GM12878 (cell line): ENCODE data around the gene CEP128. TPM values are rescaled to one million over a fixed set of nuclear protein-coding genes. Genes with fewer than 3 reads are reported as not detected.

Source experiments
- ATAC-seq: fragments of 200-7000 bp; cut with Tn5 transposase; 3 replicates; pipeline ENCODE4 v1.9.1; 2020; ENCODE audit warnings: mild to moderate bottlenecking, moderate library complexity
- BruUV-seq: library from RNA; stranded (reverse); fragments of 400-500 nt; replicated peaks from 2 replicates; lab custom pipeline; 2021; lab: Mats Ljungman, UMichigan
- CTCF ChIA-PET: fragments of 300-600 bp; sonication (Branson Sonifier 250); formaldehyde crosslinking; extraction: SDS; loops from one replicate; lab custom pipeline; 2021; ENCODE audit warnings: inconsistent platforms; lab: Yijun Ruan, JAX
- POLR2A ChIA-PET: fragments of 350-600 bp; formaldehyde crosslinking; extraction: SDS; loops from one replicate; lab custom pipeline; 2021; ENCODE audit warnings: inconsistent platforms; lab: Charles Lee
- RAD21 ChIA-PET: fragments of 300-600 bp; sonication (Branson Sonifier 250); formaldehyde crosslinking; loops from one replicate; lab custom pipeline; 2023; ENCODE audit warnings: antibody characterized with exemption; ENCODE audit not compliant: unreplicated experiment; lab: Charles Lee
- SMC1A ChIA-PET: fragments of 300-600 bp; sonication (Branson Sonifier 250); formaldehyde crosslinking; loops from one replicate; lab custom pipeline; 2023; ENCODE audit not compliant: unreplicated experiment, uncharacterized antibody; lab: Charles Lee
- DNase-seq: peaks from one replicate; pipeline ENCODE4 v3.0.0-alpha.2; 2011; ENCODE audit warnings: low read depth, low spot score
- FAIRE-seq: peaks from 3 replicates; lab custom pipeline; 2011; peaks lifted over from hg19 to GRCh38; lab: Jason Lieb, UNC
- H2AFZ ChIP-seq: 2 replicates; pipeline ENCODE4 v1.6.0; 2011; ENCODE audit warnings: low read depth, low read length, control low read depth; ENCODE audit not compliant: control insufficient read depth
- H3K27ac ChIP-seq: 2 replicates; pipeline ENCODE4 v1.5.1; 2011; ENCODE audit warnings: control low read depth; ENCODE audit not compliant: control insufficient read depth, insufficient read depth
- H3K27me3 ChIP-seq, 2 experiments: replicated peaks in 1 of 2; 2 replicates each; pipeline versions ENCODE4 v1.6.0 to v1.6.1; 2011; ENCODE audit warnings: low read length in 1 of 2; ENCODE audit not compliant: control insufficient read depth in 2 of 2, insufficient read depth in 2 of 2
- H3K36me3 ChIP-seq, 2 experiments: 2 replicates each; pipeline ENCODE4 v1.5.1; 2011; ENCODE audit warnings: low read length in 1 of 2; ENCODE audit not compliant: control insufficient read depth in 2 of 2, insufficient read depth in 2 of 2
- H3K4me1 ChIP-seq: 2 replicates; pipeline ENCODE4 v1.6.1; 2011; ENCODE audit warnings: mild to moderate bottlenecking, low read length, moderate library complexity, mixed read lengths; ENCODE audit not compliant: control insufficient read depth, insufficient read depth
- H3K4me2 ChIP-seq: 2 replicates; pipeline ENCODE4 v1.6.0; 2011; ENCODE audit warnings: control low read depth; ENCODE audit not compliant: control insufficient read depth, insufficient read depth
- H3K4me3 ChIP-seq: fragments of 200-600 bp; sonication (generic); 2 replicates; pipeline ENCODE4 v1.5.1; 2016
- H3K79me2 ChIP-seq: 2 replicates; pipeline ENCODE4 v1.6.0; 2011; ENCODE audit warnings: low read length; ENCODE audit not compliant: control insufficient read depth, insufficient read depth
- H3K9ac ChIP-seq: 2 replicates; pipeline ENCODE4 v1.8.0; 2011; ENCODE audit warnings: low read length, control low read depth, mixed read lengths; ENCODE audit not compliant: control insufficient read depth, insufficient read depth
- H3K9me3 ChIP-seq: replicated peaks from 3 replicates; pipeline ENCODE4 v1.5.1; 2011; ENCODE audit warnings: mild to moderate bottlenecking, low read length; ENCODE audit not compliant: control insufficient read depth, insufficient read depth
- H4K20me1 ChIP-seq: 2 replicates; pipeline ENCODE4 v1.6.0; 2011; ENCODE audit not compliant: control insufficient read depth, insufficient read depth
- BCLAF1 ChIP-seq: fragments of 450-650 bp; IDR thresholded peaks from 2 replicates; pipeline ENCODE4 v1.6.1; 2017; ENCODE audit warnings: antibody characterized with exemption, mild to moderate bottlenecking, moderate library complexity
- EED ChIP-seq: sonication (generic); IDR thresholded peaks from 2 replicates; pipeline ENCODE4 v1.6.1; 2016; ENCODE audit warnings: antibody characterized with exemption, low read depth
- NR2F1 ChIP-seq: fragments of 450-650 bp; conservative IDR thresholded peaks from 2 replicates; pipeline ENCODE4 v1.6.1; 2017; ENCODE audit warnings: mild to moderate bottlenecking
- SIX5 ChIP-seq: IDR thresholded peaks from 2 replicates; pipeline ENCODE4 v1.6.1; 2011; ENCODE audit warnings: mild to moderate bottlenecking, low read depth, low read length, moderate library complexity; ENCODE audit not compliant: severe bottlenecking
- SMARCA5 ChIP-seq: fragments of 450-650 bp; IDR thresholded peaks from 2 replicates; pipeline ENCODE4 v1.6.1; 2017; ENCODE audit warnings: mild to moderate bottlenecking
- SREBF1 ChIP-seq: IDR thresholded peaks from 2 replicates; pipeline ENCODE4 v1.6.1; 2012; ENCODE audit warnings: mild to moderate bottlenecking, low read length
- TCF12 ChIP-seq: IDR thresholded peaks from 2 replicates; pipeline ENCODE4 v1.6.1; 2011; ENCODE audit warnings: low read depth, mild to moderate bottlenecking, low read length
- TCF7 ChIP-seq: IDR thresholded peaks from 2 replicates; pipeline ENCODE4 v1.6.1; 2014; ENCODE audit warnings: antibody characterized with exemption, borderline replicate concordance
- ZNF687 ChIP-seq: fragments of 450-650 bp; IDR thresholded peaks from 2 replicates; pipeline ENCODE4 v1.6.1; 2017; ENCODE audit warnings: mild to moderate bottlenecking, moderate library complexity
- WGBS: methylation state at CpG from one replicate; pipeline ENCODE4 v1.1.6; 2016; ENCODE audit warnings: low lambda C conversion rate; ENCODE audit not compliant: insufficient replicate concordance, insufficient coverage; ENCODE audit errors: missing lambda C conversion rate; 5-methylcytosine and 5-hydroxymethylcytosine counted together
- in situ Hi-C: fragments of 300-500 bp; cut with MboI; formaldehyde crosslinking; loops from 9 replicates; pipeline ENCODE4 v1.14.3; 2018; ENCODE audit warnings: mixed read lengths
- intact Hi-C: fragments of 100-400 bp; cut with micrococcal nuclease; formaldehyde crosslinking; loops from one replicate; pipeline ENCODE4 v1.14.2; 2022; ENCODE audit not compliant: unreplicated experiment
- polyA plus RNA-seq, 11 experiments: library from polyadenylated mRNA; depleted of rRNA in 4 of 11; unstranded in 6 of 11; stranded (reverse) in 5 of 11; fragments of >200 nt; fragmentation: Nextera tagmentation in 4 of 11; fragmentation: Illumina TruSeq in 1 of 11; extraction: Ambion mirVana in 4 of 11; extraction: Trizol in 1 of 11; gene quantifications; 1 replicate in 1 of 11; 2 replicates in 10 of 11; pipeline versions ENCODE4 v1.2.1 to v1.2.3, GENCODE V29; 2011 to 2016; ENCODE audit warnings: inconsistent platforms in 2 of 11, missing spikeins in 2 of 11, low read depth in 1 of 11
- total RNA-seq, 4 experiments: library from RNA; depleted of rRNA in 3 of 4; stranded (reverse); fragments of >200 nt in 3 of 4; fragmentation: Illumina TruSeq in 1 of 4; extraction: Trizol in 1 of 4; gene quantifications; 2 replicates each; pipeline versions ENCODE4 v1.2.1 to v1.2.3, GENCODE V29; 2013 to 2021
- TF ChIP-seq, protein P1 (sequence below): fragments of 450-650 bp; IDR thresholded peaks from 2 replicates; pipeline ENCODE4 v1.6.1; 2017; ENCODE audit warnings: mild to moderate bottlenecking, moderate library complexity
- TF ChIP-seq, protein P2 (sequence below): fragments of 450-650 bp; IDR thresholded peaks from 2 replicates; pipeline ENCODE4 v1.6.1; 2016; ENCODE audit warnings: mild to moderate bottlenecking

The CEP128 gene
- total and polyA plus RNA-seq, 10 of the 15 experiments (the other 5 are each of a cell fraction or from before 2014, with no cell fraction given), result 1.1 to 6.7 (median 3.4) TPM

GRCh38 chr14:80669426-80669825 lies 272.1 kb downstream of the CEP128 start (continued):
- TF ChIP-seq SIX5 (no peak), SMARCA5 (no peak), TCF12 (no peak), NR2F1 (no peak), TCF7 (no peak), SREBF1 (no peak), EED (no peak)
- TF ChIP-seq, protein P1, sequence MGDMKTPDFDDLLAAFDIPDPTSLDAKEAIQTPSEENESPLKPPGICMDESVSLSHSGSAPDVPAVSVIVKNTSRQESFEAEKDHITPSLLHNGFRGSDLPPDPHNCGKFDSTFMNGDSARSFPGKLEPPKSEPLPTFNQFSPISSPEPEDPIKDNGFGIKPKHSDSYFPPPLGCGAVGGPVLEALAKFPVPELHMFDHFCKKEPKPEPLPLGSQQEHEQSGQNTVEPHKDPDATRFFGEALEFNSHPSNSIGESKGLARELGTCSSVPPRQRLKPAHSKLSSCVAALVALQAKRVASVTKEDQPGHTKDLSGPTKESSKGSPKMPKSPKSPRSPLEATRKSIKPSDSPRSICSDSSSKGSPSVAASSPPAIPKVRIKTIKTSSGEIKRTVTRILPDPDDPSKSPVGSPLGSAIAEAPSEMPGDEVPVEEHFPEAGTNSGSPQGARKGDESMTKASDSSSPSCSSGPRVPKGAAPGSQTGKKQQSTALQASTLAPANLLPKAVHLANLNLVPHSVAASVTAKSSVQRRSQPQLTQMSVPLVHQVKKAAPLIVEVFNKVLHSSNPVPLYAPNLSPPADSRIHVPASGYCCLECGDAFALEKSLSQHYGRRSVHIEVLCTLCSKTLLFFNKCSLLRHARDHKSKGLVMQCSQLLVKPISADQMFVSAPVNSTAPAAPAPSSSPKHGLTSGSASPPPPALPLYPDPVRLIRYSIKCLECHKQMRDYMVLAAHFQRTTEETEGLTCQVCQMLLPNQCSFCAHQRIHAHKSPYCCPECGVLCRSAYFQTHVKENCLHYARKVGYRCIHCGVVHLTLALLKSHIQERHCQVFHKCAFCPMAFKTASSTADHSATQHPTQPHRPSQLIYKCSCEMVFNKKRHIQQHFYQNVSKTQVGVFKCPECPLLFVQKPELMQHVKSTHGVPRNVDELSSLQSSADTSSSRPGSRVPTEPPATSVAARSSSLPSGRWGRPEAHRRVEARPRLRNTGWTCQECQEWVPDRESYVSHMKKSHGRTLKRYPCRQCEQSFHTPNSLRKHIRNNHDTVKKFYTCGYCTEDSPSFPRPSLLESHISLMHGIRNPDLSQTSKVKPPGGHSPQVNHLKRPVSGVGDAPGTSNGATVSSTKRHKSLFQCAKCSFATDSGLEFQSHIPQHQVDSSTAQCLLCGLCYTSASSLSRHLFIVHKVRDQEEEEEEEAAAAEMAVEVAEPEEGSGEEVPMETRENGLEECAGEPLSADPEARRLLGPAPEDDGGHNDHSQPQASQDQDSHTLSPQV, result no peak
- TF ChIP-seq, protein P2, sequence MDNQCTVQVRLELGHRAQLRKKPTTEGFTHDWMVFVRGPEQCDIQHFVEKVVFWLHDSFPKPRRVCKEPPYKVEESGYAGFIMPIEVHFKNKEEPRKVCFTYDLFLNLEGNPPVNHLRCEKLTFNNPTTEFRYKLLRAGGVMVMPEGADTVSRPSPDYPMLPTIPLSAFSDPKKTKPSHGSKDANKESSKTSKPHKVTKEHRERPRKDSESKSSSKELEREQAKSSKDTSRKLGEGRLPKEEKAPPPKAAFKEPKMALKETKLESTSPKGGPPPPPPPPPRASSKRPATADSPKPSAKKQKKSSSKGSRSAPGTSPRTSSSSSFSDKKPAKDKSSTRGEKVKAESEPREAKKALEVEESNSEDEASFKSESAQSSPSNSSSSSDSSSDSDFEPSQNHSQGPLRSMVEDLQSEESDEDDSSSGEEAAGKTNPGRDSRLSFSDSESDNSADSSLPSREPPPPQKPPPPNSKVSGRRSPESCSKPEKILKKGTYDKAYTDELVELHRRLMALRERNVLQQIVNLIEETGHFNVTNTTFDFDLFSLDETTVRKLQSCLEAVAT, result no peak
- TF ChIP-seq, all 136 proteins: peak for 0

GRCh38 chr14:80664576-80664975 lies 277.0 kb downstream of the CEP128 start:
- FAIRE-seq, result no peak
- in situ Hi-C loops, result no loop called here
- CTCF ChIA-PET, result no interaction called here

More at GRCh38 chr14:80664576-80664975, 277.0 kb downstream of the CEP128 start:
- Histone ChIP-seq H3K27ac (no peak overlapping the region), H2AFZ (no peak overlapping the region), H3K4me1 (no peaks in the 10 kb centered on the region), H3K4me3 (no peak overlapping the region), H3K9ac (no peak overlapping the region), H3K4me2 (no peak overlapping the region), H3K79me2 (no peaks in the 10 kb centered on the region), H3K36me3 (no peaks in the 10 kb centered on the region), H3K9me3 (no peaks in the 10 kb centered on the region), H3K27me3 (no peaks in the 10 kb centered on the region), H4K20me1 (no peaks in the 10 kb centered on the region)
- ATAC-seq (no peak), DNase-seq (no peak)
- intact Hi-C loops, result no loop called here
- 75% methylated on average over 2 of the region's 2 CpGs for WGBS
- SMC1A ChIA-PET, result no interaction called here
- no TSS peak for BruUV-seq
- no peak for TF ChIP-seq ZNF687
- TF ChIP-seq BCLAF1, result no peak
- POLR2A ChIA-PET, result no interaction called here
- RAD21 ChIA-PET, result no interaction called here
